ENCODE results near the gene NUDC. TPM values are rescaled to one million over a fixed set of nuclear protein-coding genes. Genes with fewer than 3 reads are reported as not detected.
"Not testable (repeated sequence)": the region's sequence is repeated elsewhere in the genome, so short reads cannot be mapped to it uniquely, and the experiment has no call there.

NUDC gene
- total RNA-seq, 2 donors from 2014 or later, result 65.4 to 66.3 TPM

- no peaks in the 10 kb centered on the region for H3K9me3 ChIP-seq
- TF ChIP-seq POLR2AphosphoS5 (IDR thresholded peaks at IDR 0.05), result no peak
- no peak for TF ChIP-seq CTCF (IDR thresholded peaks at IDR 0.05)
- TF ChIP-seq POLR2A (IDR thresholded peaks at IDR 0.05), result no peak
- no peak for DNase-seq (ENCODE audit: low spot score)
- H3K4me1 ChIP-seq (replicated peaks), result no peaks in the 10 kb centered on the region
- H3K4me3 ChIP-seq, result no peak overlapping the region
- H3K27ac ChIP-seq, result no peak overlapping the region
- no peaks in the 10 kb centered on the region for H3K36me3 ChIP-seq
- intact Hi-C loops (cut with DNase I), result no loop called here
- no peaks in the 10 kb centered on the region for H3K27me3 ChIP-seq (replicated peaks; ENCODE audit: insufficient read depth)
- WGBS, result 75% methylated on average over 3 of the region's 3 CpGs
These were observed 59.8 kb downstream of the NUDC start for GRCh38 chr1:26981146-26981846.

- no peak for DNase-seq (ENCODE audit: low spot score)
- H3K36me3 ChIP-seq, result no peaks in the 10 kb centered on the region
- 60% methylated on average over 5 of the region's 5 CpGs for WGBS
- no peak overlapping the region for H3K4me3 ChIP-seq
- intact Hi-C loops (cut with DNase I), result no loop called here
- TF ChIP-seq POLR2A (IDR thresholded peaks at IDR 0.05) (no peak), CTCF (IDR thresholded peaks at IDR 0.05) (no peak), POLR2AphosphoS5 (IDR thresholded peaks at IDR 0.05) (no peak)
- H3K4me1 ChIP-seq (replicated peaks), result no peaks in the 10 kb centered on the region
- H3K27me3 ChIP-seq (replicated peaks; ENCODE audit: insufficient read depth), result no peaks in the 10 kb centered on the region
- no peaks in the 10 kb centered on the region for H3K9me3 ChIP-seq
- H3K27ac ChIP-seq, result no peak overlapping the region
These were observed 62.3 kb downstream of the NUDC start for GRCh38 chr1:26983863-26984262.

GRCh38 chr1:26984291-26984690 is 62.7 kb downstream of the NUDC start:
- H3K27me3 ChIP-seq (replicated peaks; ENCODE audit: insufficient read depth), result no peaks in the 10 kb centered on the region
- H3K9me3 ChIP-seq, result no peaks in the 10 kb centered on the region
- H3K4me1 ChIP-seq (replicated peaks), result no peaks in the 10 kb centered on the region
- no peak overlapping the region for H3K27ac ChIP-seq
- H3K36me3 ChIP-seq, result no peaks in the 10 kb centered on the region
- no peak for DNase-seq (ENCODE audit: low spot score)
- TF ChIP-seq POLR2AphosphoS5 (IDR thresholded peaks at IDR 0.05) (no peak), CTCF (IDR thresholded peaks at IDR 0.05) (no peak), POLR2A (IDR thresholded peaks at IDR 0.05) (no peak)
- no peak overlapping the region for H3K4me3 ChIP-seq
- WGBS, result 89% methylated on average over 8 of the region's 8 CpGs
- intact Hi-C loops (cut with DNase I), result no loop called here

- Histone ChIP-seq H3K36me3 (no peaks in the 10 kb centered on the region), H3K4me1 (replicated peaks) (no peaks in the 10 kb centered on the region), H3K27ac (no peak overlapping the region), H3K9me3 (no peaks in the 10 kb centered on the region), H3K4me3 (no peak overlapping the region), H3K27me3 (replicated peaks; ENCODE audit: insufficient read depth) (no peaks in the 10 kb centered on the region)
- WGBS, result 34% methylated on average over 2 of the region's 2 CpGs
- intact Hi-C loops (cut with DNase I), result no loop called here
- no peak for DNase-seq (ENCODE audit: low spot score)
- TF ChIP-seq CTCF (IDR thresholded peaks at IDR 0.05) (no peak), POLR2A (IDR thresholded peaks at IDR 0.05) (no peak)
These were observed 65.1 kb downstream of the NUDC start for GRCh38 chr1:26986658-26987057.

- H3K4me3 ChIP-seq; H3K4me1 ChIP-seq (replicated peaks); intact Hi-C loops (cut with DNase I); H3K36me3 ChIP-seq; H3K9me3 ChIP-seq; H3K27ac ChIP-seq; H3K27me3 ChIP-seq (replicated peaks; ENCODE audit: insufficient read depth); DNase-seq (ENCODE audit: low spot score): not testable (repeated sequence)
- 80% methylated on average over 12 of the region's 12 CpGs for WGBS
These were observed 68.0 kb downstream of the NUDC start for GRCh38 chr1:26989403-26990109.
